ENCODE data around the gene PRAMEF18.
"Not testable (repeated sequence)": the region's sequence is repeated elsewhere in the genome, so short reads cannot be mapped to it uniquely, and the experiment has no call there.

GRCh38 chr1:13232056-13232455, 6.1 kb upstream of the PRAMEF18 start:
- TF ChIP-seq CTCF, POLR2AphosphoS5, POLR2A, EP300 (IDR thresholded peaks at IDR 0.05): not testable (repeated sequence)
